ENCODE data around the gene KLHL21.

- TF ChIP-seq CTCF (conservative IDR thresholded peaks at IDR 0.05; ENCODE audit: low read depth, low read length) (no peak), EZH2 (IDR thresholded peaks at IDR 0.05; ENCODE audit: borderline replicate concordance, low read depth, low read length, poor library complexity, severe bottlenecking) (no peak)
Measured at GRCh38 chr1:6572653-6573383, 29.9 kb downstream of the KLHL21 start.

All from A673 (cell line).